ENCODE data around the gene TCF20.

DNA sequence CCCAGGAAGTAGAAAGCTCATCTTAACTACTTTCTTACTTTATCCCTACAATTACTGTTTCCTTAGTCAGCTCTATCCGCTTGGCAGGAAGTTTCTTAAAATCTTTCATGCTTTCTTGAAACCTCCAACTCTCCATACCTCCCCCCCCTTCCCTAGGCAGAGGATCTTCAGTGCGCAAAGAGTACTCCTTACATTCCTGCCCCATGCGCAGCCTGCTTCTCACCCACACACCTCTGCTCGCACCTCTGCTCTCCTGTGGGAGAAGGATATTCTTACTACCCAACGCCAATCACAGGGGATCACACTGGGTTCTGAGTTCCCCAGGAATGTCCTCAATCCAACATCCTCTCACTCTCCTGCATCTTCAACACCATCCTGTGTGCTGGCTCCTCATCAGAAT lies 12.3 kb downstream of the TCF20 start:
- TF ChIP-seq, protein P1, sequence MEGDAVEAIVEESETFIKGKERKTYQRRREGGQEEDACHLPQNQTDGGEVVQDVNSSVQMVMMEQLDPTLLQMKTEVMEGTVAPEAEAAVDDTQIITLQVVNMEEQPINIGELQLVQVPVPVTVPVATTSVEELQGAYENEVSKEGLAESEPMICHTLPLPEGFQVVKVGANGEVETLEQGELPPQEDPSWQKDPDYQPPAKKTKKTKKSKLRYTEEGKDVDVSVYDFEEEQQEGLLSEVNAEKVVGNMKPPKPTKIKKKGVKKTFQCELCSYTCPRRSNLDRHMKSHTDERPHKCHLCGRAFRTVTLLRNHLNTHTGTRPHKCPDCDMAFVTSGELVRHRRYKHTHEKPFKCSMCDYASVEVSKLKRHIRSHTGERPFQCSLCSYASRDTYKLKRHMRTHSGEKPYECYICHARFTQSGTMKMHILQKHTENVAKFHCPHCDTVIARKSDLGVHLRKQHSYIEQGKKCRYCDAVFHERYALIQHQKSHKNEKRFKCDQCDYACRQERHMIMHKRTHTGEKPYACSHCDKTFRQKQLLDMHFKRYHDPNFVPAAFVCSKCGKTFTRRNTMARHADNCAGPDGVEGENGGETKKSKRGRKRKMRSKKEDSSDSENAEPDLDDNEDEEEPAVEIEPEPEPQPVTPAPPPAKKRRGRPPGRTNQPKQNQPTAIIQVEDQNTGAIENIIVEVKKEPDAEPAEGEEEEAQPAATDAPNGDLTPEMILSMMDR (IDR thresholded peaks at IDR 0.05) = no peak
- TF ChIP-seq EZH2phosphoT487 (IDR thresholded peaks at IDR 0.05) (no peak), EZH2 (IDR thresholded peaks at IDR 0.05) (no peak)

Data from neural progenitor cell (in vitro differentiated cells).